Mucosa of rectum (tissue), 2 donors: ENCODE data around the gene GSTA2.
"Not testable (repeated sequence)": the region's sequence is repeated elsewhere in the genome, so short reads cannot be mapped to it uniquely, and the experiment has no call there.

Source experiments
- H3K27ac ChIP-seq, 2 donors: one replicate each; pipeline ENCODE4 v1.7.0; 2013; ENCODE audit warnings: inconsistent platforms in 2 of 2, low read depth in 2 of 2, low read length in 2 of 2
- H3K27me3 ChIP-seq, 2 donors: one replicate each; pipeline ENCODE4 v1.7.0; 2013; ENCODE audit warnings: low read length in 2 of 2; ENCODE audit not compliant: control insufficient read depth in 2 of 2, insufficient read depth in 2 of 2
- H3K36me3 ChIP-seq, 2 donors: one replicate each; pipeline ENCODE4 v1.7.0; 2013; ENCODE audit warnings: low read length in 2 of 2; ENCODE audit not compliant: control insufficient read depth in 2 of 2, insufficient read depth in 2 of 2
- H3K4me1 ChIP-seq, 2 donors: one replicate each; pipeline ENCODE4 v1.7.0; 2013; ENCODE audit warnings: low read length in 2 of 2, mild to moderate bottlenecking in 1 of 2; ENCODE audit not compliant: control insufficient read depth in 2 of 2, insufficient read depth in 2 of 2
- H3K4me3 ChIP-seq, 2 donors: one replicate each; pipeline ENCODE4 v1.7.0; 2013; ENCODE audit warnings: low read length in 2 of 2
- H3K9ac ChIP-seq, 2 donors: one replicate each; pipeline ENCODE4 v1.7.0; 2013; ENCODE audit warnings: low read length in 2 of 2, low read depth in 1 of 2, mild to moderate bottlenecking in 1 of 2
- H3K9me3 ChIP-seq, 2 donors: one replicate each; pipeline ENCODE4 v1.7.0; 2013; ENCODE audit warnings: low read length in 2 of 2; ENCODE audit not compliant: control insufficient read depth in 2 of 2
- donor health status: healthy.
- donor health status: Normal muscosa, but diverticular disease.

The GSTA2 gene

DNA sequence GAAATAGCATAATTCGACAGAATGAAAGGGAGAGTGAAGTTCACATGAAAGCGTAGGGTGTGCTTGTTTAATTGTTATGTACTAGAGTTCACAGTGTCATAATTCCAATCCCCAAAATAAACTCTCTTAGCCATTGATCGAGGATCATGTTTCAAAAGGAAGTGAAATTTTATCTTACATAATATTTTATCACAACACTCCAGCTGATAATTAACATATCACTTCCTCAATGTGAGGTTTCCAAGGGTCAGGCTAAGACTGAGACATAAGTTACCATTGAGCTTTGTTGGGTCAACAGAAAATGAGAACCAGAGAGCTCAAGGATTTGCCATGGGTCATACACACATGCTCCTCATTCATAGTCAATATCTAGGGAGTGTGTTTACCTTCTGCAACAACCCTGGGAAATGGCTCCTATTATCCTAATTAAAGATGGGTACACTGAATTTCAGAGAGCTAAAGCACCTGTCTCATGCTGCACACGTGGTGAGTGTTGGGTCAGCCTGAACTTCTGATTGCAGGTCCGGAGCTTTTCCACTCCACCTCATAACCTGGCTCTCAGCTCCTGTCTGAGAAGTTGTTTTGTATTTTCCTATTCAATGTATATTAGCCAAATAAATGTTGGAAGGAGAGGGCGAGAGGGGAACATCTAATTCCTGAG lies 3.0 kb downstream of the GSTA2 start:
- Histone ChIP-seq H3K9me3 (no peaks in the 10 kb centered on the region), H3K9ac (no peak overlapping the region), H3K27me3 (no peaks in the 10 kb centered on the region), H3K36me3 (no peaks in the 10 kb centered on the region), H3K27ac (no peak overlapping the region), H3K4me3 (no peak overlapping the region), H3K4me1 (no peaks in the 10 kb centered on the region)

DNA sequence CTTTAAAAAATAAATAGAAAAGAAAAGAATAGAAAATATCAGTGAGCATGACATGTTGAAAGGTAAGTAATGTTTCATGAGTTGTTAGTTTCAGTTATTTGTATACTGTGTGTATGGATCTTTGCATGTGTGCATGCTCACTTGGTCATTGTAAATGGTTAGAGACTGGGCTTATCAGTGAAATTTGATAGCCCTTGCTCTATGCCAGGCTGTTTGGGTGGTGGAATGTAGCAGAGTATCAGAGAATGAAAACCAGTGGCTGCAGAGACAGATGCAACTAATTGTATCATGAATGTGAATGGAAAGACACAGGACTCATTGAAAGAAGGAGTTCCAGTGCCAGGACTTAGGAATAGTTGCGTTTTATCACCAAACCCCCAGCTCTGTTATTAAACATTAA lies 4.2 kb downstream of the GSTA2 start:
- no peak overlapping the region for H3K4me3 ChIP-seq
- no peak overlapping the region for H3K9ac ChIP-seq
- H3K36me3 ChIP-seq: no peaks in the 10 kb centered on the region
- no peaks in the 10 kb centered on the region for H3K4me1 ChIP-seq
- H3K9me3 ChIP-seq: no peaks in the 10 kb centered on the region
- H3K27ac ChIP-seq: no peak overlapping the region
- H3K27me3 ChIP-seq: no peaks in the 10 kb centered on the region

DNA sequence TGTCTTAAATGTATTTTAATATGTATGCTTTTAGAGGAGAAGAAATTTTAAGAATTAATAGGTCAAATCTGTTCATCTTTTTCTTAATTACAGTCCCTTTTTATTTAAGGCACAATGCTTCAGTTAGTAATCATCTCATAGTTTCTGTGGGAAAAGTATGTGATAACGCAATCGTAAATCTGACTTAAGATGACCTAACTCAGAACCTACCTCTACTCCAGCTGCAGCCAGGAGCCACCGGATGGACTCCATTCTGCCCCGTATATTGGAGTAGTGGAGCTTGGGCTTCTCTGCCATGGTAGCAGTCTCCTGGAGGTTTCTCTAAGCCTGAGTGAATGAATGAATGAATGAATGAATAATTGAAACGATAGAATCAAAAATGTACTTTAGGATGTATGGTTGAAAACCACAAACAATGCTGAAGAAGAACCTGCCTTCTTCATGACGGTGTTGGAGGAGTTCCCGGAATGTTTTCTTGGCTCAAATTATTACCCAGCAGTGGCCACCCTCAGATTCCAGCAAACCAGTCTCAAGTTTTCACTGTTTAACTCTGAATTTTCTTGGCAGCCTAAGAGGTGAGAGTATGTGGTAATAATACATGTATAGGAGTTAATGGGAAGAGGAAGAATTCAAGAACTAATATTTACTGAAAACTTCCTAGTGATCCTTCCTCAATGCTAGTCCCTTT lies 5.5 kb downstream of the GSTA2 start:
- not testable (repeated sequence) for H3K4me1 ChIP-seq, H3K36me3 ChIP-seq, H3K9me3 ChIP-seq, H3K4me3 ChIP-seq, H3K27ac ChIP-seq, H3K27me3 ChIP-seq, H3K9ac ChIP-seq

DNA sequence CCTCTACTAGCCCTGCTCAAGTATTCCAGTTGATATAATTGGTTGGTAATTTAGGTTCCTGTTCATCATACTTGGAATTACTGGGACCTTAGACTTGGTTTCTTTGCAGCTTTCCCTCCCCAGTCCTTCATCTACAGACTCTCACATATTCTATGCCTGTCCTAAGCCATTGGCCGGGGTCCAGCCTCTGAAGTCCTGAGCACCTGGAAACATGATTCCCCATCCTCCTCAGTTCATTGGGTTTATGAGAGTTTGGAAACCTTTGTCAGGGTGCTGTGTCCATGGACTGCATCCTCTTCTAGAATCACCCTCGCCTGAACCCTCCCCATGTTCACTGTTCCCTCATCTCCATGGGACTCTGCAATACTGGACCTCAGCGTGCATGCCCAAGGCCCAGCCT lies 8.8 kb downstream of the GSTA2 start:
- Histone ChIP-seq H3K27me3 (no peaks in the 10 kb centered on the region), H3K9me3 (no peaks in the 10 kb centered on the region), H3K27ac (no peak overlapping the region)

DNA sequence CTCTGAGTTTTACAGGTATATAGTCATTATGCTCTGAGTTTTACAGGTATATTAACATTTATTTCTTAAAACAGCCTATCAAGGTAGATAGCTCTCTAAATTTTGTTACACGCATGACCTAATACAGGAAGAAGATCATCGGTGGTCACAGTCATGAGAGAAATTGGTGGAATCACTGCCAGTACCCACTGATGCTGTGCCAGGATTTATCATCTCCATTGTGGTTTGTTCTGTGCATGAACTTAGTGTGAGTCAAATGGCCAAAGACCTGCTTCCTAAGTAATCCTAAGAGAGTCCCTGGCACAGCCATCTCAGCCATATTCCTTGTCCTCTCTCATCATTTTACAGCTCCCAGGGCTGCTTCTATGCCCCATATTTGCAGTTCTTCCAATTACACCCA lies 10.1 kb downstream of the GSTA2 start:
- not testable (repeated sequence) for H3K27ac ChIP-seq, H3K9ac ChIP-seq, H3K27me3 ChIP-seq, H3K36me3 ChIP-seq, H3K9me3 ChIP-seq, H3K4me3 ChIP-seq, H3K4me1 ChIP-seq

More for the DNA sequence above, 8.8 kb downstream of the GSTA2 start:
- H3K4me1 ChIP-seq: no peaks in the 10 kb centered on the region
- no peak overlapping the region for H3K4me3 ChIP-seq
- no peak overlapping the region for H3K9ac ChIP-seq
- H3K36me3 ChIP-seq: no peaks in the 10 kb centered on the region

- no peak overlapping the region for H3K9ac ChIP-seq
- no peak overlapping the region for H3K27ac ChIP-seq
- no peaks in the 10 kb centered on the region for H3K4me1 ChIP-seq
- H3K9me3 ChIP-seq: no peaks in the 10 kb centered on the region
- H3K27me3 ChIP-seq: no peaks in the 10 kb centered on the region
- H3K4me3 ChIP-seq: no peak overlapping the region
- H3K36me3 ChIP-seq: no peaks in the 10 kb centered on the region
Observed at GRCh38 chr6:52752310-52752709, 11.0 kb downstream of the GSTA2 start.

GRCh38 chr6:52749556-52750152 lies 13.6 kb downstream of the GSTA2 start:
- no peak overlapping the region for H3K27ac ChIP-seq
- H3K36me3 ChIP-seq: no peaks in the 10 kb centered on the region
- no peak overlapping the region for H3K9ac ChIP-seq
- H3K9me3 ChIP-seq: no peaks in the 10 kb centered on the region
- no peaks in the 10 kb centered on the region for H3K27me3 ChIP-seq
- no peaks in the 10 kb centered on the region for H3K4me1 ChIP-seq
- H3K4me3 ChIP-seq: no peak overlapping the region

GRCh38 chr6:52747301-52747700 lies 16.0 kb downstream of the GSTA2 start:
- H3K27me3 ChIP-seq, H3K36me3 ChIP-seq, H3K4me3 ChIP-seq, H3K9ac ChIP-seq, H3K9me3 ChIP-seq, H3K4me1 ChIP-seq, H3K27ac ChIP-seq: not testable (repeated sequence)

- Histone ChIP-seq H3K27me3 (no peaks in the 10 kb centered on the region), H3K9ac (no peak overlapping the region), H3K4me1 (no peaks in the 10 kb centered on the region), H3K4me3 (no peak overlapping the region), H3K9me3 (no peaks in the 10 kb centered on the region), H3K27ac (no peak overlapping the region), H3K36me3 (no peaks in the 10 kb centered on the region)
Observed at GRCh38 chr6:52746213-52746612, 17.1 kb downstream of the GSTA2 start.

- Histone ChIP-seq H3K27ac (no peak overlapping the region), H3K36me3 (no peaks in the 10 kb centered on the region), H3K4me3 (no peak overlapping the region), H3K9ac (no peak overlapping the region), H3K4me1 (no peaks in the 10 kb centered on the region), H3K27me3 (no peaks in the 10 kb centered on the region), H3K9me3 (no peaks in the 10 kb centered on the region)
Observed at GRCh38 chr6:52745764-52746201, 17.5 kb downstream of the GSTA2 start.
